ENCODE data around the gene METTL8.
"Not testable (repeated sequence)": the region's sequence is repeated elsewhere in the genome, so short reads cannot be mapped to it uniquely, and the experiment has no call there.

METTL8 gene

GRCh38 chr2:171341394-171342066 lies 92.3 kb downstream of the METTL8 start:
- no peak for DNase-seq

- DNase-seq, result no peak
These were observed 98.8 kb downstream of the METTL8 start for GRCh38 chr2:171334946-171335345.

- no peak for DNase-seq
These were observed 99.6 kb downstream of the METTL8 start for GRCh38 chr2:171334171-171334570.

GRCh38 chr2:171330155-171330956 lies 103.4 kb downstream of the METTL8 start:
- DNase-seq, result no peak

- DNase-seq, result no peak
These were observed 106.7 kb downstream of the METTL8 start for GRCh38 chr2:171327043-171327496.

- no peak for DNase-seq
These were observed 107.8 kb downstream of the METTL8 start for GRCh38 chr2:171325886-171326585.

GRCh38 chr2:171323971-171324528 lies 109.7 kb downstream of the METTL8 start:
- DNase-seq, result no peak

GRCh38 chr2:171322928-171323327 lies 110.9 kb downstream of the METTL8 start:
- no peak for DNase-seq

- no peak for DNase-seq
These were observed 113.1 kb downstream of the METTL8 start for GRCh38 chr2:171320731-171321130.

- DNase-seq, result no peak
These were observed 113.6 kb downstream of the METTL8 start for GRCh38 chr2:171320208-171320621.

GRCh38 chr2:171319164-171319810 lies 114.5 kb downstream of the METTL8 start:
- peak; percentile 14 for DNase-seq

- DNase-seq, result no peak
These were observed 115.3 kb downstream of the METTL8 start for GRCh38 chr2:171318463-171318934.

GRCh38 chr2:171317492-171318125 lies 116.2 kb downstream of the METTL8 start:
- no peak for DNase-seq

GRCh38 chr2:171316755-171317337 lies 116.9 kb downstream of the METTL8 start:
- no peak for DNase-seq

- DNase-seq, result no peak
These were observed 117.6 kb downstream of the METTL8 start for GRCh38 chr2:171316220-171316619.

- no peak for DNase-seq
These were observed 118.0 kb downstream of the METTL8 start for GRCh38 chr2:171315781-171316180.

GRCh38 chr2:171312182-171312581 lies 121.6 kb downstream of the METTL8 start:
- DNase-seq, result not testable (repeated sequence)

GRCh38 chr2:171311589-171311988 lies 122.2 kb downstream of the METTL8 start:
- not testable (repeated sequence) for DNase-seq

- no peak for DNase-seq
These were observed 122.9 kb downstream of the METTL8 start for GRCh38 chr2:171310889-171311288.

GRCh38 chr2:171309455-171310286 lies 124.1 kb downstream of the METTL8 start:
- no peak for DNase-seq
